ENCODE results near the gene RPL36.

RPL36 gene

DNA sequence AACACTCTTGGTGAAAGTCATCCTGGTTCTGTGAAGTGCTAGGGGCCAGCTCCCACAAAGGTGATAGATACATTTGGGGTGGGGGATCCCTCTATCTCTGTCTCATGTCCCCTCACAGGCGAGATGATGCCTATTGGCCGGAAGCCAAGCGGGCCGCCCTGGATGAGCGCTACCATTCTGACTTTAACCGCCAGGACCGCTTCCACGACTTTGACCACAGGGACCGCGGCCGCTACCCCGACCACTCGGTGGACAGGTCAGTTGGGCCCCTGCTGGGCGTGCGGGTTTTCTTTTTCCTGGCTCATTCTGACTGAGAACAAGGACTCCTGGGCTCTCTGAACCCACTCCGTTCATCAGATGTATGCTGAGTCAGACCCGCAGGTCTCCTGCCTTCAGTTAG is 26.2 kb upstream of the RPL36 start:
- DNase-seq (ENCODE audit: low spot score): no peak
- in situ Hi-C loops (cut with MboI; ENCODE audit: low pct_unique_long_range_greater_than_20kb, low sequenced_read_pairs, unreplicated experiment): no loop called here

DNA sequence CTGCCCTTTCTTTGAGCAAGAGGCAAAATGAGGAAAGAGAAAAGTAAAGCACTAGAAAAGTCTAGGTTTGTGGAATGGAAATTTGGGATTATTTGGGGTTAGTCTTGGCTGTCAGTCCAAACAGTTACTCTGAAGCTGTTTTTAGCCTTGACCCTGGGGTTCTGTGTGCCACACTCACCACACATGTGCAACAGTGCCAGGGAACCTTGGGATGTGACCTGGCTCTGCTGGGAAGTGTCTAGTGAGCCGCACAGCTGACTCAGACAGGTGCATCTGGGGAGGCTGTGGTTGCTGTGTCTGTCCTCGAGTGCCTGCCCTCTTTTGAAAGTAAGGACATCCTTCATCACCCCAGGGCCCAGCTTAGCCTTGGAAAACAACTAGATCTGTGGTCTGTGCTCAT is 25.6 kb upstream of the RPL36 start:
- DNase-seq (ENCODE audit: low spot score): no peak
- TF ChIP-seq, protein P1, sequence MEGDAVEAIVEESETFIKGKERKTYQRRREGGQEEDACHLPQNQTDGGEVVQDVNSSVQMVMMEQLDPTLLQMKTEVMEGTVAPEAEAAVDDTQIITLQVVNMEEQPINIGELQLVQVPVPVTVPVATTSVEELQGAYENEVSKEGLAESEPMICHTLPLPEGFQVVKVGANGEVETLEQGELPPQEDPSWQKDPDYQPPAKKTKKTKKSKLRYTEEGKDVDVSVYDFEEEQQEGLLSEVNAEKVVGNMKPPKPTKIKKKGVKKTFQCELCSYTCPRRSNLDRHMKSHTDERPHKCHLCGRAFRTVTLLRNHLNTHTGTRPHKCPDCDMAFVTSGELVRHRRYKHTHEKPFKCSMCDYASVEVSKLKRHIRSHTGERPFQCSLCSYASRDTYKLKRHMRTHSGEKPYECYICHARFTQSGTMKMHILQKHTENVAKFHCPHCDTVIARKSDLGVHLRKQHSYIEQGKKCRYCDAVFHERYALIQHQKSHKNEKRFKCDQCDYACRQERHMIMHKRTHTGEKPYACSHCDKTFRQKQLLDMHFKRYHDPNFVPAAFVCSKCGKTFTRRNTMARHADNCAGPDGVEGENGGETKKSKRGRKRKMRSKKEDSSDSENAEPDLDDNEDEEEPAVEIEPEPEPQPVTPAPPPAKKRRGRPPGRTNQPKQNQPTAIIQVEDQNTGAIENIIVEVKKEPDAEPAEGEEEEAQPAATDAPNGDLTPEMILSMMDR (IDR thresholded peaks at IDR 0.05; ENCODE audit: extremely low read depth, insufficient read depth, missing control alignments): no peak
- in situ Hi-C loops (cut with MboI; ENCODE audit: low pct_unique_long_range_greater_than_20kb, low sequenced_read_pairs, unreplicated experiment): no loop called here

More for the DNA sequence above, 26.2 kb upstream of the RPL36 start:
- TF ChIP-seq, protein P1 (IDR thresholded peaks at IDR 0.05; ENCODE audit: extremely low read depth, insufficient read depth, missing control alignments): no peak

DNA sequence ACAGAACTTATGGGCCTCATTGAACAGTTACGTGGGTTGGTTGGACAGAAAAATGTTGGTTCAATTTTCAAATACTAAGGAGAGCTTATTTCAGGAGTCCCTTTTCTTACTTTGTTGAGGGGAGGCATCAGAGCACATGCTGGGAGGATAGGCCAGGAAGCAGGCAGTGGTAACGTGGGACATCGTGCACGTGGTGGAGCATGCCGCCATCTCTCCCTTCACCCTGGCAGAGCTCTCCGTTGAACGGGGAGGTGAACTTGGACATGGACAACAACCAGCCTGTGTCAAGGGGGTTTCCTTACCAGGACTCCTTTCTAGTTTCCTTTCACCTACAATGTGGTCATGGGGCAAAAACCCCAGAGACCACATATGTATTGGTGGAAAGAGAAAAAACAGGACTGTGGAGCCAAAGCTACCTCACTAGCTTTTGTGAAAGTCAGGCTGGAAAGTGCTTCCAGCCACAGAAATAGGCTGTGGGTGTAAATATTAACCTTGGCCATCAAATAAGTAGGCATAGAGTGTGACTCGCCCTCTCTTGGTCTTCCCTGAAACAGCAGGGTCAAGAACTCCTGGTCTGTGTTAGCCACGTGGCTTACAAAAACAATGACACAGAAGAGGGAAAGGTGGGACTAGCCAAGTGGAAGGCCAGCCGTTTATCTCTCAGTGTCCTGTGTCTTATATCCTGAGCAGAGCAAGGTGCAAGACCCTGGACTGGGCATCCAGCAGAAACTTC is 24.1 kb upstream of the RPL36 start:
- DNase-seq (ENCODE audit: low spot score): peak; percentile 52
- in situ Hi-C loops (cut with MboI; ENCODE audit: low pct_unique_long_range_greater_than_20kb, low sequenced_read_pairs, unreplicated experiment): no loop called here
- TF ChIP-seq, protein P1 (IDR thresholded peaks at IDR 0.05; ENCODE audit: extremely low read depth, insufficient read depth, missing control alignments): peak; percentile 12

DNA sequence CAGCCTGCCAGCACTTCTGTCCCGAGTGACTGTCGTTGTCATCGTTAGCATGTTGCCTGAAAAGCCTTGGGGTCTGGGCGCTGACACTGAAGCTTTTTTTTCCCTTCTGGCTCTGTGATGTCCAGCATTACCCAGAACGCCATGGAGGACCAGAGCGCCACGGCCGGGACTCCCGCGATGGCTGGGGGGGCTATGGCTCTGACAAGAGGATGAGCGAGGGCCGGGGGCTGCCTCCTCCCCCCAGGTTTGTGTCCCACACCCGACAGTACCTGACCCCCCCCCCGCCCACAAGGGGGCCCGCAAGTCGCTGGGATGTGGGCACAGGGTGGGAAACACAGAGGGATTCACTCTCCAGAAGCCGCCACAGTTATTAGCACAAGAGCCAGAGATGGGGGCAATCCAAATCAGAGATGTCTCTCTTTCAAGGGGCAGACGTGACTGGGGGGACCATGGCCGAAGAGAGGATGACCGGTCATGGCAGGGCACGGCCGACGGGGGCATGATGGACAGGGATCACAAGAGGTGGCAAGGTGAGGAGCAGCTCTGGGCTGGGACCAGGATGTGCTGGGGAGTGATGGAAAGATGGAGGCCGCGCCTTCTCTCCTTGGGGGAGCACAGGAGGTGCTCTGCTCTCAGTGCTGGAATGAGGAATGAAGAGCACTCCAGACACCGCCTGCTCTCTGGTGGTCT is 23.0 kb upstream of the RPL36 start:
- in situ Hi-C loops (cut with MboI; ENCODE audit: low pct_unique_long_range_greater_than_20kb, low sequenced_read_pairs, unreplicated experiment): no loop called here
- no peak for DNase-seq (ENCODE audit: low spot score)
- TF ChIP-seq, protein P1 (IDR thresholded peaks at IDR 0.05; ENCODE audit: extremely low read depth, insufficient read depth, missing control alignments): no peak

DNA sequence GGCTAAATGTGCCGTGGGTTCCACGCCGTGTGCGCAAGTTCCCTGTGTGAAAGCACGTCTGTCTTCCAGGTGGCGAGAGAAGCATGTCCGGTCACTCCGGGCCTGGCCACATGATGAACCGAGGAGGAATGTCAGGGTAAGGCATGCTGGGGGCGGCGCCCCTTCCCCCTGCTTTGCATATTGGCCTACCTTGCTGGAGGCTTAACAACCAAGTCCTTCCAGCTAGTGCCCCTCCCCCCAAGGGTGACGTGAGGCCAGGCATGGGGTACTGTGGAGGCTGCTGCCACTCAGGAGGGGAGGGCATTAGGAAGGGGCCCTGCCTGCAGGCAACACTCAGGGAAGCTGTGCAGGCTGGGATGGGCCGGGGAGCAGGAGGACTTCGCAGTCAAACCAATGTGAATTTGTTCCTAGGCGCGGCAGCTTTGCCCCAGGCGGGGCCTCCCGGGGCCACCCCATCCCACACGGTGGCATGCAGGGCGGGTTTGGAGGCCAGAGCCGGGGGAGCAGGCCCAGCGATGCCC is 22.3 kb upstream of the RPL36 start:
- TF ChIP-seq, protein P1 (IDR thresholded peaks at IDR 0.05; ENCODE audit: extremely low read depth, insufficient read depth, missing control alignments): no peak
- in situ Hi-C loops (cut with MboI; ENCODE audit: low pct_unique_long_range_greater_than_20kb, low sequenced_read_pairs, unreplicated experiment): no loop called here
- no peak for DNase-seq (ENCODE audit: low spot score)

DNA sequence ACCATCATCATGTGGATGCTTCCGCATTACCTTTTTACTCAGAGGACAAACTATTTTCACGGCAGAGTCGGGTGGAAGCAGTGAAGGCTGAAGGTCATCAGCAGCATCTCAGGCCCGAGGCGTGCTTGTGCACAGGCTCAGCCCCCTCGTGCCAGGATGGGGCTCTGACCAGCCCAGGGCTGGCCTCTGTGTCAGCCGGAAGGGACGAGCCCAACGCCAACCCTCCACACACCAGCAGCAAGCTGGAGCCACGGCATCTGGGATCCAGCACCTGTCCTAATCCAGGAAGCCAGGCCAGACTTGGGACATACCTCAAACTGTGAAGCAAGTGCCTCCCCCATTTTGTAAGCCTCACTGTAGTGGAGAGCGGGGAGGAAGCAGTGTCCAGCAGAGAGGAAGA is 20.9 kb upstream of the RPL36 start:
- DNase-seq (ENCODE audit: low spot score): no peak
- TF ChIP-seq, protein P1 (IDR thresholded peaks at IDR 0.05; ENCODE audit: extremely low read depth, insufficient read depth, missing control alignments): no peak
- in situ Hi-C loops (cut with MboI; ENCODE audit: low pct_unique_long_range_greater_than_20kb, low sequenced_read_pairs, unreplicated experiment): no loop called here

All from GM13977 (cell line).